ENCODE results near the gene LAMC1.
A peak's percentile ranks its signal among the peaks of the same experiment; 100 is the strongest.

The LAMC1 gene

GRCh38 chr1:183023146-183023600 is at the start of gene LAMC1:
Gene LAMC1 (plus strand): TSS chr1:183023420. CDS start chr1:183023717, 297 bp downstream.
- DNase-seq = peak; percentile 38

GRCh38 chr1:182974506-182975191 is 48.6 kb upstream of the LAMC1 start:
- DNase-seq = no peak

- DNase-seq = no peak
These were observed 45.7 kb upstream of the LAMC1 start for GRCh38 chr1:182977480-182977879.

- no peak for DNase-seq
These were observed 44.9 kb upstream of the LAMC1 start for GRCh38 chr1:182978151-182978853.

GRCh38 chr1:182984138-182984537 is 39.1 kb upstream of the LAMC1 start:
- DNase-seq = no peak

GRCh38 chr1:182984621-182985020 is 38.6 kb upstream of the LAMC1 start:
- no peak for DNase-seq

- no peak for DNase-seq
These were observed 37.3 kb upstream of the LAMC1 start for GRCh38 chr1:182985876-182986275.

- DNase-seq = no peak
These were observed 32.6 kb upstream of the LAMC1 start for GRCh38 chr1:182990413-182991144.

GRCh38 chr1:182993746-182994145 is 29.5 kb upstream of the LAMC1 start:
- DNase-seq = no peak

- DNase-seq = peak; percentile 14
These were observed 27.3 kb upstream of the LAMC1 start for GRCh38 chr1:182995894-182996293.

GRCh38 chr1:182996816-182997215 is 26.4 kb upstream of the LAMC1 start:
- DNase-seq = no peak

GRCh38 chr1:182998482-182998881 is 24.7 kb upstream of the LAMC1 start:
- DNase-seq = no peak

GRCh38 chr1:183000167-183000962 is 22.9 kb upstream of the LAMC1 start:
- no peak for DNase-seq

- DNase-seq = no peak
These were observed 21.0 kb upstream of the LAMC1 start for GRCh38 chr1:183002267-183002666.

- DNase-seq = no peak
These were observed 20.4 kb upstream of the LAMC1 start for GRCh38 chr1:183002797-183003196.

- DNase-seq = no peak
These were observed 20.0 kb upstream of the LAMC1 start for GRCh38 chr1:183003203-183003602.

- DNase-seq = no peak
These were observed 19.1 kb upstream of the LAMC1 start for GRCh38 chr1:183004141-183004540.

- DNase-seq = no peak
These were observed 11.4 kb upstream of the LAMC1 start for GRCh38 chr1:183011859-183012258.

GRCh38 chr1:183012301-183012994 is 10.8 kb upstream of the LAMC1 start:
- no peak for DNase-seq

GRCh38 chr1:183019139-183019740 is 4.0 kb upstream of the LAMC1 start:
- DNase-seq = no peak

- no peak for DNase-seq
These were observed 3.4 kb upstream of the LAMC1 start for GRCh38 chr1:183019860-183020259.
